Hematopoietic multipotent progenitor cell treated with erythropoietin and hydrocortisone succinate and interleukin-3 and kit ligand, for 17 days (in vitro differentiated cells): ENCODE measurements around the gene PTCHD1.

Experiments used
- DNase-seq: peaks from one replicate; pipeline ENCODE4 v3.0.0-alpha.2; 2015; ENCODE audit warnings: low spot score

The PTCHD1 gene

GRCh38 chrX:23356189-23356588 lies 21.5 kb downstream of the PTCHD1 start:
- DNase-seq, result no peak

DNA sequence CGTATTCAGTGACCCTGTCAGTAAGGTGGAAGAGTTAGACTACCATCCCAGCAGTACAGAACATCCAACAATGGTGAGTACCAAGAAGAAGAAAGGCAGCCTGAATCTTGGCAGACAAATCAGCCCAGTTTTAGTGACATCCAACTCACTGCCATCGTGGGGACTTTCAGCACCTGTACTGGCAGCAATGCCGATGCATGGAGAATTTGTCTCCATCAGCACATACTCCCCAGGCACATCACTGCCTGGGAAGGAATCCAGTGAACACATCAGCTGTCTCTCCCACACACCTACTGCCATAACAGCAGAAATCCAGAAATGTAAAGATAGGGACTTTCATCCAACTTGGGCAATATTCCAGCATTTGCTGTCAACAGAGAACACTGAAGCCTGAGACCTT lies 29.8 kb downstream of the PTCHD1 start:
- no peak for DNase-seq

DNA sequence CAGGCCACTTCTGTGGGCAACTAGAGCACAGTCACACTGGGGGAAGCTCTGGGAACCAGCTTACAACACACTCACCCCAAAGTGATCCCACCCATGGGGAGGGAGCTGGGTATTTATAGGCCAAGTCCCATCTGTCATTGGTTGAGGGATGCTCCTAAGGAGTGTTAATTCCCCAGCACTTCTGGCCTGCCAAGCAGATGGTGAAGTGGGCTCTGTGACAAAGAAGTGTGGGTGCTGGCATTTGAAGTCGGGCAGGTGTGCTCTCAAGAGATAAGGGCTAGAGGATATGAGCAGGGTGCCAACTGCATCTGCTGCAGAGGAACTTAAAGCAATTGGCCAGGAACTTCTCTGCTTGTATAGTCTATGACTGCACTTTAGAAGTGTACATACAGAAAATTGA lies 30.9 kb downstream of the PTCHD1 start:
- DNase-seq, result no peak

DNA sequence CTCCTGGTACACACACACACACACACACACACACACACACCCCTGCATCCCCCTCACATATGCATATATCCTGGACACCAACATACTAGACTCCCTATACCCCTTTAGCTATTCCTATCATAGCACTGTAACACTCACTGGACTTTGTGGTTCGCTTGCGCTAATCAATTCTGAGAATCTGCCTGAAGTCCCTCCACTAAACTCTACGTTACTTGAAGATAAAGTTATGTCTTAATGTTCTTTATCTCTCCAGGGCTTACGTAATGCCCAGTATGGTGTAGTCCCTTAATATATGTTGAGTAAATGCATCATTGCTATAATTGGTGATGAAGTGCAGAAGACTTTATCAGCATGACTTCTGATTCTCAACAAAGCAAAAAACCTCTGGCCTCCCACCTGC lies 32.3 kb downstream of the PTCHD1 start:
- no peak for DNase-seq

GRCh38 chrX:23369027-23369426 lies 34.4 kb downstream of the PTCHD1 start:
- DNase-seq, result no peak

DNA sequence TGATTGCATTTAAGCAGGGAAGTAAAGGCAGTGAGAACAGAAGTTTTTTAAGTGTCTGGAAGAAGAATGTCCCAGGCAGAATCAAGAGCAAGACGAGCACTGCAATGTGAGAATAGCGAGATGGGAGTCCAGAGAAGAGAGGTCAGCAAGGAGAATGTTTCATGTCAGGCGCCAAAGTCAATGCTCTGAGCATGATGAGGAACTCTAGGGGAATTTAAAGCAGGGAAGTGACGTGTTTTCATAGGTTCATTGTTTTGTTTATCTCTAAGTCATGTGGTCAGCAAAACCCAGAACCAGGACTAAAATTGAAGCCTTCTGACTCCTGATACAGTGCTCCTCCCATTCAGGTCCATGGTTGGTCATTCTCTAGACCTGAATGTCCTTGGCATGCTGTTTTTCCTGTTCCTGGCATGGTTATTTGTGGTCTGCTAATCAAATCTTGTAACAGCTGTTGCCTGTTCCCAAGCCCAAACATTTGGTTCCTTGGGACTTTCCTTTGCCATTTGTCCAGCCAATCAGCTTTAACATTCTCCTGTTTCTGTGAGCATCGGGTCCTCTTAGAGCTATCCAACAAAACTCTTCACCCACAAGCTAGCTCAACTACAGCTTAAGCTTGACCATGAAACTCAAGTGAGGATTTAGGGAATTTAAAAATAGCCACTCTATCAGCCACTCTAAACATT lies 37.7 kb downstream of the PTCHD1 start:
- DNase-seq, result no peak

DNA sequence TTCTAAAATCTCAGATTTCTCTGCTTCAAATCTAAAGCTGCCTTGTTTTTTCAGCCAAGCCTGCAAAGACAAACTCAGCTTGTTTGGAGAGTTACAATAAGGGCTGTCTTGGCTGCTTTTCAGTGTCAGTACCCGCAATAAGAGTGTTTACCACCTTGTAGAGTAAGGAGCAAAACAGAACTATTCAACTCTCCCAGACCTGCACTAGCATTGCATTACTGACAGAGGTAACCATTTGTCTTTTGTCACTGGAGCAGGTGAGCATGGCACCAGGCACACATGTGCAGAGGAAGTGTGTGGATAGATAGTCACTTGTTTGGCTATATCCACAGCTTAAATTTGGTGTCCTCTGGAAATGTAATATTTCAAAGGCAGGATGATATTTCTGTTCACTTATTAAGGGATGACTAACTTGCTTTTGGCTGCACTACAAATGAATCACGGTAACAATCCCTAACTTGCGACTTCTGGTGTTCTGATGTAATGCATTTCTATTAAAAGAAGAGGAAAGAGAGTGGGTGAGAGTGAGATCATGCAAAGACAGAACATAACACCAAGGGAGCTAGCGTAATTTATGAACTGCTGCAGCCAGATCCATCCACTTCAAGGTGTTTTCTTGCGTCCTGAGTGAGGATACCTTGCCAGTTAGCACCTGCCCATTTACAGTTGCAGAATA lies 38.6 kb downstream of the PTCHD1 start:
- DNase-seq, result no peak

DNA sequence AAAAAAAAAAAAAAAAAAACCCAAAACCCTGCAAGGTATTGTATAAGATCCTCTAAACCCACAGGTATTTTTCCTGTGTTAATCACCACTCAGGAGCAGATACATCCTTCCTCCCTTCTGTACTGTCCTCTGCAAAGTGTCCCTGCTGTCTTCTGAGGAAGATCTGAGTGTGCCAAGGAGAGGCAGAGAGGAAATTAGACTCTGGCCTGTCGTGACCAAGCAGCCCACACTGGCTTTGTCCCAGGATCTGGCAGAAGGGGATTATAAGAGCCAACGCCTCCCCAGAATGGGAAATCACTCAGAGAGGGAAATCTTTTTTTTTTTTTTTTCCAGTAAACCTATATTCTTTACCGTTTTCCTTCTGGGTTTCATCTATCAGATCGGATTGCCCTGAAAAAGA lies 39.6 kb downstream of the PTCHD1 start:
- no peak for DNase-seq

DNA sequence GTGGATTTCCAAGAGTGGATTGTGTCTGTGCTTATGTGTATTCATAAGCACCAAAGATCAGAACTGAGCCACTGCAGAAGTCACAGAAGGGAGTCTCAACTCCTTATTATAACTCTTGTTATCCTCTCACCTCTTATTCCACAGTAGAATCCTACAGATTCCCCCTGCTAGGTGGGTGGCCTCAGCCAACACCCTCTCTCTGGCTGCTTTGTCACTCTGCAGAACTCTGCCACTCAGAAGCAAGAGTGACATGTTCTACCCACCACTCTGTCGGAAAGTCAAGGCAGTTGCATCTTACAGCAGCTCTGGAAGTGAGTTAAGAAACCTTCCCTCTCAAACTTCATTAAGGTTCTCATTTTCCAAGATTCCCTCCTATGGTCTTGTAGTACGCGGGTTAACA lies 41.9 kb downstream of the PTCHD1 start:
- DNase-seq, result no peak

- DNase-seq, result no peak
Observed at GRCh38 chrX:23380581-23380980, 45.9 kb downstream of the PTCHD1 start.

DNA sequence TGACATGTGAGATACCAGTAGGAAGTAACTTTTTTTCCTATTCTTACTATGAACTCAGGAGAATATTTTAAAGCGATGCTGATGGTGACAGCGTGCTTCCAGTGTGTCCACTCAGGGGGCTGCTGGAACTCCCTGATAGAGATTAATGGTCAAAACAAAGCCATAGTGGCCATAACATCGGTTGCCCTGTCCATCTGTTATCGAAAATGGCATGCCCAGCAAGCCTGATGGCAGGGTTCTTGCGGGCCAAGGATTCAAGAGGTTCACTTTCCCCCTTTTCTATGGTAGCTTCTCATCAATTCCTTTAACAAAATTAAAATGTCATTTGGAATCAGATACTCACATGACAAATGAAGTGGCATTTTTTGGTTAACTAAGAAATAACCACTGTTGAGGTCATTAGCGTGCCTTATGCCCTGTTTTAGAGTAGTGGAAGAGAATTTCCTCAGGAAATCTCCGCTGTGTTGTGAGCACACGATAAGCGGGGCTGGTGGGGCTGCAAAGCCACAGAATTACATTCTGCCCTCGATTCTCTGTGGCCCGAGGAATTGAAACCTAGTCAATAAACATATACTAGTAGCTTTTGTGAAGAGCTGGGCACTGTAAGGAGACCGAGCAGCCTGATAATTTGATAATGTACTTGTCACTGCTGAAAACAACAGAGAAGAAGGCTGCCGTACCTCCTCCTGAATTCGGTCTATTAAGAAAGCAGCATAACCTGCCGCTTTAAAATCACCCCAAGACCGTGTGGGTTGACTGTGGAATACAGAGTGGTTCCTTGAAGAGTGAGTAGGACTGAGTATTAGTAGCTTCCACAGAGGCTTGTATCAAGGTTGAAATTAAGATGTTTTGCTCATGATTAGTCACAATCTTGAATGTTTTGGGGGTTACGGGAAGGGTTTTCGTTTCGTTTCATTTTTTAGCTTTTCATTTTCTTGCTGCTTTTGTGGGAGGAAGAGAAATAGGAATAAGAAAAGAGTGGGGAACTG lies 46.7 kb downstream of the PTCHD1 start:
- no peak for DNase-seq

DNA sequence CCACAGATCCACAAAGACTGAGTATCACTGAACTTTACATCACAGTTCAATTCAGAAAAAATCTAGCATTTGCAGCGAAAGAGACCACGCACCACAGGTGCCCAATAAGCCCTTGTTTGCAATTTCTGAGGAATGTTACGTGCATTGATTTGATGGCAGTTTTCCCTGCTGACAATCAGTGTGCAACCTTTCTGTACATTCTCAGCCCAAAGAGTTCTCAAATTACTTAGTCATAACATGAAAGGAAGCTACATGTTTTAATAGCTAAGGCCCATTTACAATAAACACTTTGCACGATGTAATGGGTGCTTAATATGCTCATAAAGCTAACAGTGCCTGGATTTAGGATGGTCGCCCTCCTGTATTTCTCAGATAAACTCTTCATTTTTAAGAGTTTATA lies 47.9 kb downstream of the PTCHD1 start:
- no peak for DNase-seq

- DNase-seq, result no peak
Observed at GRCh38 chrX:23383411-23383810, 48.8 kb downstream of the PTCHD1 start.

DNA sequence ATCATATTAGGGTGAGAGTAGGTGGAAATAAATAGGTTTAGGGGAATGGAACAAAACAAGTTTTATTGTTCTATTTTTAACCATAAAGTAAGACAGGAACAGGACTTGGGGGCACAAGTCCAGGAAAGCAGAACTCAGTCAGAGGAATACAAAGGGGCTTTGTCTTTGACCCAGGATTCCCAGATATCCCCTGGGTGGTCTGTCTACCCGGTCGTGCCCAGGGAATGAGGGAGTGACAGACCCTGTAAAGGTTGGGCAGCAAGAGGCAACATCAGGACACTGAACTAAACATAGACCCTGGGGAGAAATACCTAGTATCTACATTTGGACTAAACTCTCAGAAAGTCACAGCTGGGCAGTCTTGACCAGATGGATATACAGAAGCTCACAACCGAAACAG lies 50.6 kb downstream of the PTCHD1 start:
- no peak for DNase-seq

- DNase-seq, result no peak
Observed at GRCh38 chrX:23386260-23386659, 51.6 kb downstream of the PTCHD1 start.

DNA sequence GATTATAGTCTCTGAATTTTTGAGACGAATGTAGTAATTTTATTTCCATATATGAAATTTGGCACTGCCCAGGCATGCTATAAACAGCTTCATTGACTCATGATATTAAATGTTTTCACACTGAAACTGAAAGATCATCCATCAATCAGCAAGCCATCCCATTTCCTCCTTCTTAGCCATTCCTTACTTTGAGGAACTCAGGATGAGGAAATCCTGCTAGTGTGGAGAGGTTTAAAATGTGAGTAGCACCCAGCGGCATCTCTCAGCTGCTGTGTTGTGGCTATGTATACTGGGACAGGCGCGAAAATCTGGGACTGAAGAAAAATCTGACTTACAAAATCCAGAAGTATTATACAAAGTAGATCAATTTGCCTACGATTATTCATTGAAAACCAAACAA lies 52.1 kb downstream of the PTCHD1 start:
- DNase-seq, result no peak

- DNase-seq, result no peak
Observed at GRCh38 chrX:23387550-23388184, 53.0 kb downstream of the PTCHD1 start.

GRCh38 chrX:23389196-23389792 lies 54.6 kb downstream of the PTCHD1 start:
- no peak for DNase-seq

GRCh38 chrX:23390979-23391378 lies 56.3 kb downstream of the PTCHD1 start:
- DNase-seq, result no peak

DNA sequence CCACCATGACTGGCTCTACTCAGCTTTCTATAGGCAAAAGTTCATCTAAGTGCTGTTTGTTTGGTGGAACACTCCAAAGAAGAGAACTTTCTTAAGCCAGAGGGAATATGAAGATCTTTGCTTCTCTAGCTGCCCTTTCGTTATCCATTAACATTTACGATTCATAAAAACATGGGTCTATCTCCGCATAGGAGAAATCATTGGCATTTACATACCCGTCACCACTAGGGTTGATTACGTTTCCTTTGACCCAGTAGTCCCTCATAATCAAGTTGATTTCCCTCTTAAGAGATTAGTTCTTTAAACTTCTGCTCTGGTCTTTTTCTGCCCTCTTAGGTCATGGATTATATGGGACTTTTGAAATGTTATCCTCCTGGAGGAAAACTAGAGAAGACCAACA lies 57.5 kb downstream of the PTCHD1 start:
- no peak for DNase-seq

- no peak for DNase-seq
Observed at GRCh38 chrX:23394421-23394820, 59.8 kb downstream of the PTCHD1 start.

DNA sequence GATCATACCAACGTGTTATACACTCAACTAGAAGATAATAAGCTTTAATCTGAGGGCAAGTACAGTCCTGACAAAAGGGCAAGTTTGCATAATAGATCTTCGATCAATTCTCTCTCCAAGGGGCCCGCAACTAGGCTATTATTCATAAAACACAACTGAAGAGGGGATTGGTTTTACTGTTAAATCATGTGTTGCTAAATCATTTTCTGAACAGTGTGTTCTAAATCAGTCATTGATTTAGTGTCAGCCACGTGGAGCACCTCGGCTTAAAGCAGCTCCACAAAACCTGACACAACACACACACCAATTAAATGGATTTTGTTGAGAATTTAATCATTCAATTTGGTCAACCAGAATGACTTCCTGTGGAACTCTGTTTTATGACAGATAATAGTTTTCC lies 61.6 kb downstream of the PTCHD1 start:
- DNase-seq, result no peak
